PC-9 (cell line): ENCODE measurements around the gene NXNL1.

Experiments used
- CTCF ChIP-seq: fragments of 200-600 bp; sonication (generic); conservative IDR thresholded peaks from 2 replicates; pipeline ENCODE4 v1.6.1; 2017; ENCODE audit warnings: mixed run types, antibody characterized with exemption, mild to moderate bottlenecking, moderate library complexity
- EZH2 ChIP-seq: fragments of 200-600 bp; sonication (generic); IDR thresholded peaks from 2 replicates; pipeline ENCODE4 v1.8.0; 2017; ENCODE audit warnings: antibody characterized with exemption, low read depth

- TF ChIP-seq CTCF (no peak), EZH2 (no peak)
Measured at GRCh38 chr19:17504456-17504855, 43.7 kb upstream of the NXNL1 start.
